Fibroblast of peridontal ligament (primary cell): Measurements from ENCODE around the gene CAPN8.
A peak's percentile ranks its signal among the peaks of the same experiment; 100 is the strongest.

Experiments used
- DNase-seq: peaks from one replicate; pipeline ENCODE4 v3.0.0-alpha.2; 2010; ENCODE audit errors: extremely low read depth

Gene CAPN8

GRCh38 chr1:223665592-223666312, at the start of gene CAPN8:
TSS of gene CAPN8 (minus strand) at chr1:223665701. CDS start at chr1:223665646, 55 bp downstream.
- DNase-seq: no peak

- no peak for DNase-seq
Observed at GRCh38 chr1:223714849-223715603, 49.5 kb upstream of the CAPN8 start.

- no peak for DNase-seq
Observed at GRCh38 chr1:223714421-223714724, 48.9 kb upstream of the CAPN8 start.

- DNase-seq: no peak
Observed at GRCh38 chr1:223713546-223714420, 48.3 kb upstream of the CAPN8 start.

- DNase-seq: no peak
Observed at GRCh38 chr1:223712850-223713474, 47.5 kb upstream of the CAPN8 start.

- DNase-seq: peak; percentile 80
Observed at GRCh38 chr1:223712194-223712849, 46.8 kb upstream of the CAPN8 start, which contains the start of gene CAPN2. TSS of gene CAPN2 (plus strand) at chr1:223712539. CDS start at chr1:223712641, 102 bp downstream.

- DNase-seq: no peak
Observed at GRCh38 chr1:223711747-223712193, 46.3 kb upstream of the CAPN8 start.

GRCh38 chr1:223711173-223711572, 45.7 kb upstream of the CAPN8 start:
- DNase-seq: peak; percentile 69

- no peak for DNase-seq
Observed at GRCh38 chr1:223710179-223711133, 45.0 kb upstream of the CAPN8 start.

- DNase-seq: peak; percentile 84
Observed at GRCh38 chr1:223709598-223709997, 44.1 kb upstream of the CAPN8 start.

GRCh38 chr1:223708651-223709268, 43.3 kb upstream of the CAPN8 start:
- DNase-seq: no peak

GRCh38 chr1:223708001-223708359, 42.5 kb upstream of the CAPN8 start:
- DNase-seq: no peak

GRCh38 chr1:223707256-223708000, 41.9 kb upstream of the CAPN8 start:
- DNase-seq: peak; percentile 99

GRCh38 chr1:223706077-223706973, 40.8 kb upstream of the CAPN8 start:
- peak; percentile 97 for DNase-seq

GRCh38 chr1:223704921-223705878, 39.7 kb upstream of the CAPN8 start:
- peak; percentile 65 for DNase-seq

GRCh38 chr1:223703668-223704013, 38.1 kb upstream of the CAPN8 start:
- DNase-seq: no peak
